ENCODE results near the gene MPND. TPM values are rescaled to one million over a fixed set of nuclear protein-coding genes. Genes with fewer than 3 reads are reported as not detected.

Gene MPND
- total RNA-seq, 5 donors from 2014 or later (not counting 1 experiment from before 2014, with no cell fraction given) = 10.7 to 27.3 (median 22.6) TPM

Other genes with a start within 250 kb of the MPND start
- gene MAP2K2, start 219.4 kb upstream of the MPND start, total RNA-seq = 100 to 1,000 TPM; 101 to 152 (median 141) TPM
- under 1 TPM in 1 of 5 donors, not detected in 4; 0.16 TPM for gene CREB3L3, start 189.9 kb upstream of the MPND start, total RNA-seq
- gene SIRT6, start 161.0 kb upstream of the MPND start, total RNA-seq = 10 to 100 TPM; 19.9 to 35.7 (median 30.0) TPM
- gene ANKRD24, start 160.9 kb upstream of the MPND start, total RNA-seq = 1 to 10 TPM in 3 of 5 donors, under 1 TPM in 2; 0.79 to 2.2 (median 1.3) TPM
- gene EBI3, start 114.0 kb upstream of the MPND start, total RNA-seq = under 1 TPM in 3 of 5 donors, not detected in 2; 0.38 to 0.92 (median 0.79) TPM
- gene YJU2, start 96.5 kb upstream of the MPND start, total RNA-seq = 10 to 100 TPM; 28.4 to 37.4 (median 35.2) TPM
- under 1 TPM in 1 of 5 donors, not detected in 4; 0.19 TPM for gene SHD, start 64.3 kb upstream of the MPND start, total RNA-seq
- gene TMIGD2, start 41.2 kb upstream of the MPND start, total RNA-seq = 10 to 100 TPM; 13.5 to 44.0 (median 32.4) TPM
- 1 to 10 TPM; 2.8 to 4.1 (median 3.4) TPM for gene FSD1, start 39.0 kb upstream of the MPND start, total RNA-seq
- 1 to 10 TPM; 2.3 to 3.7 (median 2.9) TPM for gene STAP2, start 4.7 kb upstream of the MPND start, total RNA-seq
- 10 to 100 TPM; 38.8 to 51.5 (median 45.7) TPM for gene SH3GL1, start 57.0 kb downstream of the MPND start, total RNA-seq
- 10 to 100 TPM; 14.4 to 27.3 (median 16.5) TPM for gene CHAF1A, start 59.1 kb downstream of the MPND start, total RNA-seq
- gene UBXN6, start 114.2 kb downstream of the MPND start, total RNA-seq = 10 to 100 TPM; 49.7 to 86.4 (median 76.5) TPM
- gene HDGFL2, start 128.7 kb downstream of the MPND start, total RNA-seq = 10 to 100 TPM; 24.9 to 41.8 (median 39.4) TPM
- gene PLIN4, start 174.9 kb downstream of the MPND start, total RNA-seq = under 1 TPM in 3 of 5 donors, not detected in 2; 0.06 to 0.16 (median 0.15) TPM
- 1 to 10 TPM in 2 of 5 donors, under 1 TPM in 3; 0.14 to 2.3 (median 0.99) TPM for gene PLIN5, start 191.7 kb downstream of the MPND start, total RNA-seq
- under 1 TPM in 3 of 5 donors, not detected in 2; 0.13 to 0.32 (median 0.19) TPM for gene LRG1, start 196.5 kb downstream of the MPND start, total RNA-seq
- gene SEMA6B, start 216.1 kb downstream of the MPND start, total RNA-seq = under 1 TPM in 3 of 5 donors, not detected in 2; 0.25 to 0.43 (median 0.32) TPM